Measurements from ENCODE around the gene NTHL1. TPM values are rescaled to one million over a fixed set of nuclear protein-coding genes. Genes with fewer than 3 reads are reported as not detected.

NTHL1 gene
- total and polyA plus RNA-seq, 2 of the 13 experiments (the other 11 are each of a cell fraction or from before 2014, with no cell fraction given), result 47.5 to 64.9 TPM

DNA sequence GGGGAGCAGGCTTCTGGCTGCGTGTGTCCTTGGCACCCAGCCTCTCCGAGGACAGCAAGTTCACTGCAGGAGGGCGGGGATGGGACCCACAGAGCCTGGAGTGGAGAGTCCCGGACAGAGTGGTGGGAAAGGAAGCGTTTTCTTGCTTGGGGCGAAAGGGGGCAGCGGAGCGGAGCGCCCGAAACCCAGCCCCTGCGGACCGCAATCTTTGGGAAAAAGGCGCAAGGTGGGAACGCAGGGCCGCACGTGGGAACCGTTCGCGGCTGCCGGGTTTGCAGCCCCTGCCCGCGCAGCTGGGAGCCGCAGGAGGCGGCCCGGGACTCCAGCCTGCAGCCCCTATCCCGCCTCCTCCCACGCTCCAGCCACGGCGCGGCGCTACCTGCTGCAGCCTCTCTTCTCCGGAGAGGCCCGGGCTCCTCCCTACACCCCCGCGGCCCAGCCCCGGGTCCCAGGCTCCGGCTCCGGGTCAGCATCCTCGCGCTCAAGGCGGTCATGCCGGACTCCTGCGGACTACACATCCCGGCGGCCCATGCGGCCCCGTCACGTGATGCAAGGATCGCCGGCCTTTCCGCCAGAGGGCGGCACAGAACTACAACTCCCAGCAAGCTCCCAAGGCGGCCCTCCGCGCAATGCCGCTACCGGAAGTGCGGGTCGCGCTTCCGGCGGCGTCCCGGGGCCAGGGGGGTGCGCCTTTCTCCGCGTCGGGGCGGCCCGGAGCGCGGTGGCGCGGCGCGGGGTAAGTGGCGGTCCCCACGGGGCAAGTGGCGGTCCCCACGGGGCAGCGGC is at the start of gene NTHL1, which contains the start of gene TSC2 (continued):
- TF ChIP-seq, protein P1, sequence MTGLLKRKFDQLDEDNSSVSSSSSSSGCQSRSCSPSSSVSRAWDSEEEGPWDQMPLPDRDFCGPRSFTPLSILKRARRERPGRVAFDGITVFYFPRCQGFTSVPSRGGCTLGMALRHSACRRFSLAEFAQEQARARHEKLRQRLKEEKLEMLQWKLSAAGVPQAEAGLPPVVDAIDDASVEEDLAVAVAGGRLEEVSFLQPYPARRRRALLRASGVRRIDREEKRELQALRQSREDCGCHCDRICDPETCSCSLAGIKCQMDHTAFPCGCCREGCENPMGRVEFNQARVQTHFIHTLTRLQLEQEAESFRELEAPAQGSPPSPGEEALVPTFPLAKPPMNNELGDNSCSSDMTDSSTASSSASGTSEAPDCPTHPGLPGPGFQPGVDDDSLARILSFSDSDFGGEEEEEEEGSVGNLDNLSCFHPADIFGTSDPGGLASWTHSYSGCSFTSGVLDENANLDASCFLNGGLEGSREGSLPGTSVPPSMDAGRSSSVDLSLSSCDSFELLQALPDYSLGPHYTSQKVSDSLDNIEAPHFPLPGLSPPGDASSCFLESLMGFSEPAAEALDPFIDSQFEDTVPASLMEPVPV (CRISPR knock-in tag; IDR thresholded peaks at IDR 0.05), result peak; percentile 56; the same call in 1 of the 2 replicates
- TF ChIP-seq ZC3H4 (CRISPR knock-in tag; IDR thresholded peaks at IDR 0.05; ENCODE audit: borderline replicate concordance), result no peak
- peak; percentile 92 for TF ChIP-seq YY1 (IDR thresholded peaks at IDR 0.05; ENCODE audit: insufficient read depth, insufficient replicate concordance, low read depth, low read length)
- no peak for TF ChIP-seq XRCC5 (optimal IDR thresholded peaks at IDR 0.05; ENCODE audit: low read length)
- TF ChIP-seq AGO1 (IDR thresholded peaks at IDR 0.05; ENCODE audit: low read depth, low read length, poor library complexity, severe bottlenecking), result peak; percentile 75
- TF ChIP-seq, protein P2, sequence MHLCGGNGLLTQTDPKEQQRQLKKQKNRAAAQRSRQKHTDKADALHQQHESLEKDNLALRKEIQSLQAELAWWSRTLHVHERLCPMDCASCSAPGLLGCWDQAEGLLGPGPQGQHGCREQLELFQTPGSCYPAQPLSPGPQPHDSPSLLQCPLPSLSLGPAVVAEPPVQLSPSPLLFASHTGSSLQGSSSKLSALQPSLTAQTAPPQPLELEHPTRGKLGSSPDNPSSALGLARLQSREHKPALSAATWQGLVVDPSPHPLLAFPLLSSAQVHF (CRISPR knock-in tag; IDR thresholded peaks at IDR 0.05), result 0 out of 2 replicates have a peak, but pooled peaks have one; percentile 51
- no peak; the same call in 1 of the 2 replicates for TF ChIP-seq GFI1 (CRISPR knock-in tag; IDR thresholded peaks at IDR 0.05; ENCODE audit: borderline replicate concordance)
- TF ChIP-seq TGIF2 (CRISPR knock-in tag; IDR thresholded peaks at IDR 0.05), result peak; percentile 15; the same call in 1 of the 2 replicates
- TF ChIP-seq HHEX (CRISPR knock-in tag; IDR thresholded peaks at IDR 0.05), result no peak
- TF ChIP-seq ZNF235 (CRISPR knock-in tag; IDR thresholded peaks at IDR 0.05; ENCODE audit: borderline replicate concordance), result 0 out of 2 replicates have a peak, but pooled peaks have one; percentile 70
- TF ChIP-seq ZNF577 (CRISPR knock-in tag; IDR thresholded peaks at IDR 0.05; ENCODE audit: borderline replicate concordance, low read depth), result no peak
- peak; percentile 86 for TF ChIP-seq KAT8 (CRISPR knock-in tag; IDR thresholded peaks at IDR 0.05)
- TF ChIP-seq, protein P3, sequence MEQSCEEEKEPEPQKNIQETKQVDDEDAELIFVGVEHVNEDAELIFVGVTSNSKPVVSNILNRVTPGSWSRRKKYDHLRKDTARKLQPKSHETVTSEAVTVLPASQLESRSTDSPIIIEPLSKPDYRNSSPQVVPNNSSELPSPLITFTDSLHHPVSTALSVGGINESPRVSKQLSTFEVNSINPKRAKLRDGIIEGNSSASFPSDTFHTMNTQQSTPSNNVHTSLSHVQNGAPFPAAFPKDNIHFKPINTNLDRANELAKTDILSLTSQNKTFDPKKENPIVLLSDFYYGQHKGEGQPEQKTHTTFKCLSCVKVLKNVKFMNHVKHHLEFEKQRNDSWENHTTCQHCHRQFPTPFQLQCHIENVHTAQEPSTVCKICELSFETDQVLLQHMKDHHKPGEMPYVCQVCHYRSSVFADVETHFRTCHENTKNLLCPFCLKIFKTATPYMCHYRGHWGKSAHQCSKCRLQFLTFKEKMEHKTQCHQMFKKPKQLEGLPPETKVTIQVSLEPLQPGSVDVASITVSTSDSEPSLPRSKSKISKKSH (CRISPR knock-in tag; IDR thresholded peaks at IDR 0.05; ENCODE audit: borderline replicate concordance), result peak; percentile 48; the same call in 1 of the 2 replicates
- peak; percentile 44; the same call in 1 of the 2 replicates for TF ChIP-seq ZNF589 (CRISPR knock-in tag; conservative IDR thresholded peaks at IDR 0.05)
- TF ChIP-seq ZNF546 (CRISPR knock-in tag; conservative IDR thresholded peaks at IDR 0.05), result 0 out of 2 replicates have a peak, but pooled peaks have one; percentile 49
- no peak for TF ChIP-seq KDM1A (CRISPR knock-in tag; IDR thresholded peaks at IDR 0.05)
- TF ChIP-seq ZNF547 (CRISPR knock-in tag; IDR thresholded peaks at IDR 0.05), result peak; percentile 90; the same call in 1 of the 2 replicates
- TF ChIP-seq ZBTB8A (CRISPR knock-in tag; IDR thresholded peaks at IDR 0.05; ENCODE audit: borderline replicate concordance, low read depth), result 0 out of 2 replicates have a peak, but pooled peaks have one; percentile 5
- TF ChIP-seq PHF8 (CRISPR knock-in tag; IDR thresholded peaks at IDR 0.05), result peak; percentile 75
- TF ChIP-seq, protein P4, sequence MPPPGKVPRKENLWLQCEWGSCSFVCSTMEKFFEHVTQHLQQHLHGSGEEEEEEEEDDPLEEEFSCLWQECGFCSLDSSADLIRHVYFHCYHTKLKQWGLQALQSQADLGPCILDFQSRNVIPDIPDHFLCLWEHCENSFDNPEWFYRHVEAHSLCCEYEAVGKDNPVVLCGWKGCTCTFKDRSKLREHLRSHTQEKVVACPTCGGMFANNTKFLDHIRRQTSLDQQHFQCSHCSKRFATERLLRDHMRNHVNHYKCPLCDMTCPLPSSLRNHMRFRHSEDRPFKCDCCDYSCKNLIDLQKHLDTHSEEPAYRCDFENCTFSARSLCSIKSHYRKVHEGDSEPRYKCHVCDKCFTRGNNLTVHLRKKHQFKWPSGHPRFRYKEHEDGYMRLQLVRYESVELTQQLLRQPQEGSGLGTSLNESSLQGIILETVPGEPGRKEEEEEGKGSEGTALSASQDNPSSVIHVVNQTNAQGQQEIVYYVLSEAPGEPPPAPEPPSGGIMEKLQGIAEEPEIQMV (CRISPR knock-in tag; IDR thresholded peaks at IDR 0.05; ENCODE audit: low read depth), result no peak
- no peak for TF ChIP-seq BRD4 (CRISPR knock-in tag; IDR thresholded peaks at IDR 0.05)
- no peak for TF ChIP-seq ZFP1 (CRISPR knock-in tag; IDR thresholded peaks at IDR 0.05)
